ENCODE results near the gene CDK14.
A peak's percentile ranks its signal among the peaks of the same experiment; 100 is the strongest.
"Not testable (repeated sequence)": the region's sequence is repeated elsewhere in the genome, so short reads cannot be mapped to it uniquely, and the experiment has no call there.

Gene CDK14

DNA sequence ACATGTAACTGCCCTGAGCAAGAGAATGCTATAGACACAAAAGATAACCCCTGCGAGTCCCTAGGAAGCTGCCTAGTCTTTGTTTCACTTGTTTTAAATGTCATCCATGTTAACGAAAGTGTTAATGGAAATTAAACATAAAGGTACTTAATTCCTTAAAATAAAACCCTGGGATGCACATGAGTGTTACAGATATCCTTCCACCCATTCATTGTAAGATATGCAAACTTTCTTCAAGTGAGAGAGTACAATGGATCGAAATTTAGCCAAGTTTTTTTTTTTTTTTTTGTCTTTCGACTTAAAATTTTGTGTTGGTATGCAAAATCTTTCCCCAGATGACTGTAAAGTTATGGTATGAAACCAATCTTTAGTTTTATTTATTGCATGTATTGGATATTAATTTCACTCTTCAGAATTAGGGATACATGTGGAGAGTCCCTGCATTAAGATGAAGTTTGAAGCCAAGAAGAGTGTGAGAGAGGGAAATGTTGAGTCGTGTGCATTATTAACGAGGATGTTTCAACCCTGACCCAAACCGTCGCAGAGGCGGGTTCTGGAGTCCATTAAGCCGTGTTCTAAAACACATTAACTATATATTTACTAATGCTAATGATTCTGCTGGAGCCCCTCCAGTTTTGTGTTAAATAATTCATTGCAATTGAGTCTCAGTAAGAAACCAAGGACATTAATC, 1.6 kb downstream of the CDK14 start:
- DNase-seq: no peak

DNA sequence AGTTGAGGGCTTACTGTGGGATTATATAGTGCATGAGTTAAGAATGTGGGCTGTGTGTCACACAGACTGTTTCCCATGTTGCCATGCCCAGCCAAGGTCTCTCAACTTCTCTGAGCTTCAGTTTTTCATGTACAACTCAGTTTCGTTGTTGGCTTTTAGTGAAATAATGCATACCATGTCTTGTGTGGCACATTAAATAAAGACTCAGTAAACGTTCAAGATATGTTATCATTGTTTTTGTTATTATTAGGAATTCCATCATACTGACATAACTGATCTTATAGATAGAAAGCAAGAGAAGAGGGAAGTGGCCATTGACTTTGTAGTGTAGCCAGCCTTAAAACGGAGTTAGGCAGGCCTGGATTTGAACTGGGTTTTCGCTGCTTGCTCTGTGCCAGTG, 2.9 kb downstream of the CDK14 start:
- no peak for DNase-seq

DNA sequence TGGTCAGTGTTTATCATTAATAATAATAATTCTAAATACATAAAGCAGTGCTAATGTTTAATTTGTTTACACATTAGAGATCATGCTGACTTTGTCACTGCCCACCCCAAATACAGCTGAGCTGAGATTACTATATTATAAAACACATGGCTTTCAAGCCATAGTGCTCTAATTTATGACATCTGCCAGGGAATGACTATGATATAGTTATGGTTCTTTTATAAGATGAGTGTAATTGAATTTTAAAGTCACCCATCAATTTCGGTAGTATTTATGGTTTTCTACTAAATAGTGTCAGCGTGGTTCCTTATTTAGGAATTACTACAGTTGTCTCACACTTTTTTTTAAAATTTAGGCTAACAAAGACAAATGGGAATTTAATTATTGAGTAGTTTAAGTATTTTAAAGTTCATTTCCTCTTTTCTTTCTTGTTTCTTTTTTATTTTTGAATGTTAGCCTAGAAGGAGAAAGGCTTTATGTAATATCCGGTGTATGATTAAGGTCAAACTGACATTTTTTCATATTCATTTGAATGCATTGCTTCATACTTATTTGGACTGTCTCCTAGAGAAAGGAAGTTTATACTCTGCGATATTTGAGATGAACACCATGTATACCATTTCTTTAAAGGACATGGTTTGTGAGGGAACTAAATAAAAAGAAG, 3.9 kb downstream of the CDK14 start:
- no peak for DNase-seq

DNA sequence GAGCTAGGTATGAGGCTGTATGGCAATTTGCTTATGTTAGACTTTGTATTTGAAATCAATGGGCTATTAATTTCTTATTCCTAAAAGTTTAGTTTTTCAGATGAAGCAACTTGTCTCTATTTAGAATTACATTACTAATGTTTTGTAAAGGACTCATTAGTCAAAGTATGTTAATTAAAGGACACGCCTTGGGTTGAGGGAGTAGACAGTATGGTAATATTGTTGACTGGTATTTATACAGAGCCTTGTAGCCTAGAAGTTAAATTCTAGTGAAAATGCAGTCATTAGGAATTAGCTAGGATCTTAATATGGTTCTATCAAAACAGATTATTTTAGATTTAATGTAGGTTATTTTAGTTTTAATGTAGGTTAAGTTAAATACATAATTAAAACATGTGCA, 6.2 kb downstream of the CDK14 start:
- DNase-seq: no peak

DNA sequence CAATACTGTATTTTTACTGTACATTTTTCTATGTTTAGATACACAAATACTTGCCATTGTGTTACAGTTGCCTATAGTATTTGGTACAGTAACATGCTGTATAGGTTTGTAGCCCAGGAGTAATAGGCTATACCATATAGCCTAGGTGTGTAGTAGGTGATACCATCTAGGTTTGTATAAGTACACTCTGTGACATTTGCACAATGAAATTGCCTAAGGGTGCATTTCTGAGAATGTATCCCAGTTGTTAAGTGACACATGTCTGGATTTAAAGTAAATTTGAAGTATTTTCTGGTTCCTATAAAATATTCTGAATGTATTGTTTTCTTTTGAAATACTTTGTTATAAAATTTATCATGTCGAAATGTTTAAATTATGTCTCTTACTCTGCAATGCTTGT, 7.2 kb downstream of the CDK14 start:
- DNase-seq: no peak

DNA sequence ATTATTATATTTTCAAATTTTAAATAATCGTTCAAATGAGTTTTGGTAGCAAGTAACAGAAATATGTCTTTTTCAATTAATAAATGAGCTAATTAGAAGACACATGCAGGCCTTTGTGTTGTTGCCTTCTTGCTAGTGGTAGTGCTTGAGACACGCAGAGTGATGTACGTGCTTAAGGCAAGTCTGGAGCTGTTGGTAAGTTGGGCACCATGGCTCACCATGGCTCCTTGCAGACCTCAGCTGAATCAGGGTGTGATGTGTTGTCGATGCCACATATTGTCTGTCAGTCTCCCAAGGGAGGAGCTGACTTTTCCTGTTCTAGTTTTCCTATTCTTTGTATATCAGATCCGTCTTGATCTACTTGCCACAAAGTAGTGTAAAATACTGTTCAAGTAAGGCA, 8.3 kb downstream of the CDK14 start:
- no peak for DNase-seq

DNA sequence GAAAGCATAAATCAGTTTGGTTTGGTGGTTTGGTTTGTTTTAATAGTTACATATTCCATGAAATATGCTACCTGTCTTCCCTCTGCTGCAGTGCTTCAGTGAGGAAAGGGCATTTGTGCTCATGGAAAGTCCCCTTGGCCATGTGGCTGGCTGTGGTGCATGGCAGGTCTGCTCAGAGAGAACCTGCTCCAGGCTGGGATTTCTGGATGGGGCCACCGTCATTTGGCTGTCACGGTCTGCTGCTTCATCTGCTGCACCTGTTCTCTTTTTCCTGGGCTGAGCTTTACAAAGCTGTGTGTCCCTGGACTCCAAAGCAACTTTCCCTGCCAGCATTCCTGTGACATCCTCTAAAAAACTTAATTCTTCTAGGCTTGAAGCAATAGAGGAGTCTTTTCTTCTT, 8.9 kb downstream of the CDK14 start:
- peak; percentile 43 for DNase-seq

DNA sequence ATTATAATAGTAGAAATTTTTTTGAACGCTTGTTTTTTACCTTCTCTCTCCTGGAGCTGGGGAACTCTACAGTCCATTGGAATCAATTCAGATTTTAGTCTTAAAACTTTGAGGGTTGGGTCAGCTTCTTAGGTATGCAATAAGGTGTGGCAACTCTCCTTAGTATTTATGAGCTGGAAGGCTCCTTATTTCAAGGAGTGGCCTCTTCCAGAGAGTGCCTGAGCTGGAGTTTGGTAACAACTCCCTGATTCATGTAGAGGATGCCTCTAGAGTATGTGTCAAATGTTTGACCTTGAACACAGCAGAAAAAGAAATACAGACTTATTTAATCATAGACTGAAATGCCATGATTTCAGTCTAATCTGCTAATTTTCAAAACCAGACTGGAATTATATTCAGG, 11.1 kb downstream of the CDK14 start:
- DNase-seq: no peak

DNA sequence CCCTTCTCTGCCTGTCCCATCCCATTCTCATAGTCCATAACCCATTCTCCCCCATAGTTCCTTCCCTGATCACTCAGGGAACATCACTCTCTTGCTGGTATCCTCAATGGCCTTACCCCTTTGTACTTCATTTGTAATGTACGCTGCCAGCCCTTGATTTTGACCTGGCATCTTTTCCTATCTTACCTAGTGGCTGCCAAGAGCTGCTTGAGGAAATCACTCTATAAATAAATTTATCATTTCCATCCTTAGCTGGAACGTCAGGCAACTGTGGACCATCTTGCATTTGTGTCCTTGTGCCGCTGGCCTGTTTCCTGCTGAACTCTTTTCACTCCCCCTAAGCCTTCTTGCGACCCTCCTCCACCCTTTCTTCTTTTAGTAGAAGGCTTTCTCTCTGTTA, 14.0 kb downstream of the CDK14 start:
- no peak for DNase-seq

DNA sequence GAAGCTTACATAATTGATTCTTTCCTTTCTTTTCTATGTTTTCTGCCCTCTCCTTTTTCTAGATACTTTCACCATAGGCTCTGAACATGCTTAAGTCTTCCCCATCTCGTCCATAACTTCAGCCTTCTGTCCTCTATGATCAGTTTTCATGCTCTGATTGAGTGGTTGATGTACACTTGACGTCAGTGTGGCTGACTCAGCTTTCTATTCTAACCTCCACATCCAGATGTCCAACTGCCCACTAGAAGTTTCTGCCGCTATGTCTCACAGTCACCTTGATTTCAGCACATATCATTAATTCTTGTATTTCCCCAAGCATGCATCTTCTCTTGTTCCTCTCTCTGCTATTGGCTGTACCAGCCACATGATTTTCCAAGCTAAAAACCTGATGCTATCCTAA, 15.0 kb downstream of the CDK14 start:
- no peak for DNase-seq

DNA sequence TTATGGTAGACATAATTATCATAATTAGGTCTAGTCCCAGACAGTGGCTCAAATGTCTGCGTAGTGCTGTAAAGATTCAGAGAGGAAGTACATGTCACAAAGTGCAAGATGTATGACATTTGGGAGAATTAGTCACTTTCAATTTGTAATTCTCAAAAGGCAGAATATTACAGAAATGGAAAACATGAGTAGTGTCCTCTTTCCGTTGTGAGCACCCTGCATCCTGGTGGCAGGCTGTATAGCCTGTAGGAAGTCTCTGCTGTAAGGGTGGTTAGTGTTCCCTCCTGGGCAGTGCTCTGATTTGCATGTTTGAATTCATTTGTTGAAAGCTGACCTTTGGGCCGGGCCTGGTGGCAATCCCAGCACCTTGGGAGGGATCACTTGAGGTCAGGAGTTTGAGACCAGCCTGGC, 17.0 kb downstream of the CDK14 start:
- DNase-seq: no peak

DNA sequence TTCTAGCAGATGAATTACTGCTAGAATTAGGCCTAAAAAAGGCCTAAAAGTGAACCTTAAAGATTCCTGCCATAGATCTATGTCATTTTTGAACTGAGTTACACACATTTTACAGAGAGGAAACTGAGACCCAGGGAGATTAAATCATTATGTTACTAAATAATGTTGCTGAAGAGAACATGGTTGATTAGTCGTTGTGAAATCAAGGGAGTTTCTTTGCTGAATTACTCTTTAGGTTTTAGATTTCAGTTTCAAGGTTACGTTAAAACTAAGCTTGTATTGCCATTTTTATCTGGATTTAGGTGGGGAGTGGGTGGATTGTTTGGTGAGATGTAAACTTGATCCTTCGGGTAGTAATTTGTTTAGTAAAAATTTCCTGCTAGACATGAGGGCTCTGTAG, 21.3 kb downstream of the CDK14 start:
- no peak for DNase-seq

DNA sequence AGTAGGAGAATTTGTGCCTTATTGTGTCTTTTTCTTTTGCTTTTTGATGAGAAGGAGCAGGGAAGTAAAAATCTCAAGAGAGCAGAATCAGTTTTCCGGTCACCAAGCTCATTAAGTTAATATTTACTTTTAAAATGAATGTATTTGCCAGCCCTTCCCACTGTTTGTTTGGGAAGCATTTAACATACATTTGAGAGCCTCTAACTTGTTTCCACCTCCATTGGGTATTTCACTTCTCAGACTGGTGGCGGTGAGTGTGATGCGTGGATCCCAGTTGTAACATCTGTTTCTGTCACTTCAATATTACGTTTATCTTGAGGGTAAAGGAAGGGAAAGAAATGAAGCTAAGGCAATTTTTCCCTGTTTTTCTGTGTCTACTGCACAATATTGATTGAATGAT, 22.8 kb downstream of the CDK14 start:
- DNase-seq: no peak

DNA sequence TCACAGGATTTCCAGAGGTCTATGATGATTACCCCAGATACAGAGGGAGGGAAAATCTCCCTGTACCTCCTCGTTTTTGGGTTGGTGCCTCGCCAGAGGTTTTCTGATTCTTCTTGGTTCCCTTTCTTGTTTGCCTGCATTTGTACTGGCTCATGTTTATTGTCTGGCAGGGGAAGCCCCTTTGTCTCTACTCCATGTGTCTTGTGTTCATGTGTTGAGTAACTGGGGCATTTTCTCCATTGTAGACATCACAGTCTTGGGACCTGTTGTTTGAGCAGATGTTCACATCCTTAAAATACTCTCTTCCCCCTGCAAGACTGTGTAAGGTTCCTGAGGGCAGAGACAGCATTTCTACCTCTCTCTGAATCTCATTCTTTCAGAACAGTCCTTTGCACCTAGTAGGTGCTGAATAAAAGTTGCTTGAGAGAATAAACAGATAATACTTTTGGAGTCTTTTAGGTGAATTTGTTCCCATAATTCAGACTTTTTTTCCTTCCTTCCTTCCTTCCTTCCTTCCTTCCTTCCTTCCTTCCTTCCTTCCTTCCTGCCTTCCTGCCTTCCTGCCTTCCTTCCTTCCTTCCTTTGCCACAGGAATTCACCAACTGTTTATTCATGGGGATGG, 25.1 kb downstream of the CDK14 start:
- DNase-seq: no peak

DNA sequence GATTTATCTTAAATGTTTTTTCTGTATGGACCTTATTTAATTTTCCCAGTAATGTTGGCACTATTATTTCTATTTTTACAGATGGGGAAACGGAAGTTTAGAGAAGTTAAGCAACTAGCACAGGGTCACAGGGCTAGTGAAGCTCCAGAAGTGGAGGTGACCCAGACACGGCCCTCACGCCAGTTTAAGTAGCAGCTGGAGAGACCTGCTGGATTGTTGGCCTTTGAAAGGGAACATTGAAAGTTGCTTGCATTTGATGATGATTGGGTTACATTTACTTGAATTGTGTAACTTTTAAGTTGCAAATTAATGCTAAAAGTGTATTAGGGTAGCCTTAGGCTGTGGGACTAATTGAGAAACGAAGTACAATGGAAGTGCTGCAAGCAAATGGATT, 25.6 kb downstream of the CDK14 start:
- no peak for DNase-seq

DNA sequence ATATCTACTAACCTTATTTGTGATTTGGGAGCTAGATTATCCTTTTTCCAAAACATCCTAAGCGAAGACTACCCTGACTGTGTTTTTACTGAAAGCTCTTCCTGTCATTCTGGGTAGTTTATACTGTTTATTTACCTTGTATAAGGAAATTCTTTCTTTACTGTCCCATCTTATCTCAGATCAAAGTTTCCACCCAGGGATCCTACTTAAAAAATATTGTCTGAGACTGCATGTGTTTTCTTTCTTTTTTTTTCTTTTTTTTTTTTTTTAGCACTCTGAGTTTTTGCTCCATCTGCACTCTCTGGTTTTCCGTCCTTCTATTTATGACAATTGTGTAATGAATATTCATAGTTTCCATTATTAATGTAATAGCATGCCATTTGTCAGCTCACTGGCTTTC, 26.5 kb downstream of the CDK14 start:
- no peak for DNase-seq

DNA sequence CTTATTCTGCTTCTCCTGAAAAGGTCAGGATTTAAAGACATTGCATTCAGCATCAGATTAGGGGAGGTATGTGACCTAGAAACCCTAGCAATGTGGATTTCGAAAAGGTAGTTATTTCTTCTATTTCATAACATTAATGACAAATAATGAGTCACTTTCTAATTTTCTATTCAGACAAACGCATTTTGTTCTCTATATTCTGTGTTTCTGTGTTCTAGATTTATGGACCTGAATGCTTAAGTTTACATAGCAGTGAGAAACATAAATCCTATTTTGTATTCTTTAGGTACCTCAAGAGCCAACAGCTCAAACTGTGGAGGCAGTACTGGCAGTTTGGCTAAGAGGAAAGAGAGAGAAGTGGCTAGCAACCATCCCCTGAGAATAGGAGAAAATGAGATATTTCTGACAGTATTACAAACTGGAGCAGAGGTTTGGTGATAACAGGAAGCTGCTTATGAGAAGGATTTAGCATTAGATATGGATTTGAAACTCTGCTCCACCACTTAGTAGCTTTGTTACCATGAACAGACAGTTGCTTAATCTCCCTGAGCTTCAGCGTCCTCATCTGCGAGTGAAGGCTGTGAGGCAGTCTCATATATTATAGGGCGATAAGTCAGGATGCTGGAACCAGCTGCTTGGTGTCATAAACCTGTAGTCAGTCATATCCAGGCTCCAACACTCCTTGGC, 28.2 kb downstream of the CDK14 start:
- no peak for DNase-seq

DNA sequence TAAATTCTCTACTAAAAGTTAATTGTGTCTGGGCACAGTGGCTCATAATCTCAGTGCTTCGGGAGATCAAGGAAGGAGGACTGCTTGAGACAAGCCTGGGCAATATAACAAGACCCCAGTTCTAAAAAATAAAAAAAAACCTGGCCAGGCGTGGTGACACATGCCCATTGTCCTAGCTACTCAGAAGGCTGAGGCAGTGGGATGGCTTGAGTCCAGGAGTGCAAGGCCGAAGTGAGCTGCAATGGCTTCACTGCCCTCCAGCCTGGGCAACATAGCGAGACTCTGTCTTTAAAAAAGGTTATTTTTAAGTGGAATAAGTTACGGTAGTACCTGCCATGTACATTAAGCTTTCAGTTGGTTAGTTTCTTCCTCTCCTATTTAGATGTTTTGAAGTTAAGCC, 28.9 kb downstream of the CDK14 start:
- no peak for DNase-seq

DNA sequence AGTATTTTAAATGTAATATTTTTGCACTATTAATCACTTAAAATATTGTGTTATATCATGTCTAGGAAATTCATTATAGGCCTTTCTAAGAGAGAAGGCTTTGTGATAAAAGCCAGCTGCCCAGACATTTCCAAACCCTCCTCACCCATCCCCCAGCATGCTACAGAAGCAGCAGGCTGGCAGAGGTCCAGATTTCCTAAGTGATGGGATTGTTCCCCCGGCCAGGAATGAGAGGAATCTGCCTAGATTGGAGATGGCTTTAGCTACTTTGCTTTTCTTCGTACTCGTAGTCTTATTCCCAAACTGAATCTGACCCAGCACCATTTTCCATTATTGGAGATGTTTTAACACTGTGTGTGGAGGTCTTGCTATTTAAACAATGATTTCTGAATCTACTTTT, 29.4 kb downstream of the CDK14 start:
- peak; percentile 66 for DNase-seq

DNA sequence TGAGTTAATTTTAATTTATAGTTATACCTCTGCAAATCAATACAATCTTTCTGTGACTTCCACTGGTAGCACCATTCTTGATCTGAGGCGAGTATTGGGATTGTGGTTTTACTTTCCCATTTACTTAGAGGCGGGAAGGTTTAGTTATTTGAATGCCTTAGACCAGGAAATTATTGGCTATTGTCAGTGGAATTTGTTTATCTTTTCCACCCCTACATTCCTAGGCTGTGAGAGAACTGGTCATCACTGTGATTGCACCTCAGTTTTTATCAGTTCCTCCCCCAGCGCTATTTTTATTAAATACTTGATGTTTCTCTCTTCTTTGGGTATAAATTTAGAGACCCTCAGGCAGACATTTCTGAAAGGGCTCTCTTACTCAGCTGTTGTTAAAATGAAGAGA, 29.9 kb downstream of the CDK14 start:
- DNase-seq: no peak

DNA sequence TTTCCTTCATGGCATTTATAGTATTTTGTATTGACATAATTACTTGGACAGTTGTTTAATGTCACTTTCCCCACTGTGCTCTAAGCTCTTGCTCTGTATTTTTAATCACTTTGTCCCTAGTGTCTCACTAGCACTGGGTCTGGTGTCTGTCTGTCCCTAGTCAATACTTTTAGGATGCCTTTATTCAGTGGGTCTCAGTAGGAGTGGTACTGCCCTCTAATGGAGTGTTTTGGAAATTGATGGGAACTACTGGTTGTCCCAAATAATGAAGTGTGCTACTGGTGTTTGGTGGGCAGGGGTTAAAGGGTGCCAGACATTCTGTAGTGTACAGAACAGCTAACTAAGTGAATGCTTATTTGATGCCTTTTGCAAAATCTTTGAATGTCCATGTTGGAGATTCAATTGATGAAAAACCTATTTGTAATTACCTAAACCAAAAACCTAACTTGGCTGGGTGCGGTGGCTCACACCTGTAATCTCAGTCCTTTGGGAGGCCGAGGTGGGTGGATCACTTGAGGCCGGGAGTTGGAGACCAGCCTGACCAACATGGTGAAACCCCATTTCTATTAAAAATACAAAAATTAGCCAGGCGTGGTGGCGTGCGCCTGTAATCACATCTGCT, 33.3 kb downstream of the CDK14 start:
- no peak for DNase-seq

DNA sequence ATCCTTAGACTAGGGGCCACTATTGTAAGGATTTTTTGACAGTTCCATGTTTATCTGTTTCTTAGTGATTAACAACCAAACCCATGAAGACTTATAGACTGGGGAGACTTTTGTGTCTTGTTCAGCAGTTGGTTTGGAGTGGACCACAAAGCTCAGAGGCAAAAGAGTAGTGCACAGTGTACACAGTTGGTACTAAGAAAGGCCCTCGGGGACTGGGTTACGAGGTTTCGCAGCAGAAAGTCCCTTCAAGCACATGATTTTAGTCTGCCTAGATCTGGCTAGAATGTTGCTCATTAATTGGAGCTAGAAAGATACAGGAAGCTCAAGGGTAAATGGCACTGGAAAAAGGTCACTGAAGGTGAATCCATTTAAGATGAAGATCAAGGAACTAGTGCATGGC, 35.4 kb downstream of the CDK14 start:
- DNase-seq: no peak

DNA sequence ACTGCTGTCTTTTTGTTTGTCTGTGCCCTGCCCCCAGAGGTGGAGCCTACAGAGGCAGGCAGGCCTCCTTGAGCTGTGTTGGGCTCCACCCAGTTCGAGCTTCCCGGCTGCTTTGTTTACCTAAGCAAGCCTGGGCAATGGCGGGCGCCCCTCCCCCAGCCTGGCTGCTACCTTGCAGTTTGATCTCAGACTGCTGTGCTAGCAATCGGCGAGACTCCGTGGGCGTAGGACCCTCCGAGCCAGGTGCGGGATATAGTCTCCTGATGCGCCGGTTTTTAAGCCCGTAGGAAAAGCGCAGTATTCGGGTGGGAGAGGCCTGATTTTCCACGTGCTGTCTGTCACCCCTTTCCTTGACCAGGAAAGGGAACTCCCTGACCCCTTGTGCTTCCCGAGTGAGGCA, 43.6 kb downstream of the CDK14 start:
- not testable (repeated sequence) for DNase-seq

DNA sequence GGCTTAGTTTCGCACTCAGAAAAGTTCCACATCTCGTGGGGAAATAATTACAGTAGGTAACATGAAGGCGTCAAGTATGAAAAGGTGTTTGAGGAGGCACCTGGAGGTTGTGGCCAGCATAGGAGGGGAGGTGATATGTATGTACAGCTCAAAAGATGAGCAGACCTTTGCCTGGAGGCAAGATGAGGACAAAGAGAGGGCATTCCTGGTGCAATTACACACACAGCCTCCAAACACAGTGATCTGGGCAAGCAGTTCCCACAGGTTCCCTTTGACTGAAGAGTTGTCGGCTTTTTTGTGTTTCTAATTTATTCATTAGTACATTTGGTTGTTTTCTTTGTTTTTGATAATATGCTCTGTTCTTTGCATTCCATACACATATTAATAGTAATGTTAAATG, 46.9 kb downstream of the CDK14 start:
- DNase-seq: no peak

Data from femur (tissue), 1 donor.